ENCODE data around the gene GRK7. TPM values are rescaled to one million over a fixed set of nuclear protein-coding genes. Genes with fewer than 3 reads are reported as not detected.

GRK7 gene
- total RNA-seq, 4 donors from 2014 or later, result not detected

GRCh38 chr3:141724186-141724585, 39.0 kb upstream of the GRK7 start:
- no peaks in the 10 kb centered on the region for H3K27me3 ChIP-seq
- no peaks in the 10 kb centered on the region for H3K36me3 ChIP-seq
- no peaks in the 10 kb centered on the region for H3K9me3 ChIP-seq
- no peak overlapping the region for H3K27ac ChIP-seq
- no peaks in the 10 kb centered on the region for H3K4me1 ChIP-seq
- DNase-seq, result no peak
- no peak overlapping the region for H3K4me3 ChIP-seq
- TF ChIP-seq POLR2A (IDR thresholded peaks at IDR 0.05), result no peak
- TF ChIP-seq, protein P1, sequence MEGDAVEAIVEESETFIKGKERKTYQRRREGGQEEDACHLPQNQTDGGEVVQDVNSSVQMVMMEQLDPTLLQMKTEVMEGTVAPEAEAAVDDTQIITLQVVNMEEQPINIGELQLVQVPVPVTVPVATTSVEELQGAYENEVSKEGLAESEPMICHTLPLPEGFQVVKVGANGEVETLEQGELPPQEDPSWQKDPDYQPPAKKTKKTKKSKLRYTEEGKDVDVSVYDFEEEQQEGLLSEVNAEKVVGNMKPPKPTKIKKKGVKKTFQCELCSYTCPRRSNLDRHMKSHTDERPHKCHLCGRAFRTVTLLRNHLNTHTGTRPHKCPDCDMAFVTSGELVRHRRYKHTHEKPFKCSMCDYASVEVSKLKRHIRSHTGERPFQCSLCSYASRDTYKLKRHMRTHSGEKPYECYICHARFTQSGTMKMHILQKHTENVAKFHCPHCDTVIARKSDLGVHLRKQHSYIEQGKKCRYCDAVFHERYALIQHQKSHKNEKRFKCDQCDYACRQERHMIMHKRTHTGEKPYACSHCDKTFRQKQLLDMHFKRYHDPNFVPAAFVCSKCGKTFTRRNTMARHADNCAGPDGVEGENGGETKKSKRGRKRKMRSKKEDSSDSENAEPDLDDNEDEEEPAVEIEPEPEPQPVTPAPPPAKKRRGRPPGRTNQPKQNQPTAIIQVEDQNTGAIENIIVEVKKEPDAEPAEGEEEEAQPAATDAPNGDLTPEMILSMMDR (IDR thresholded peaks at IDR 0.05), result no peak

DNA sequence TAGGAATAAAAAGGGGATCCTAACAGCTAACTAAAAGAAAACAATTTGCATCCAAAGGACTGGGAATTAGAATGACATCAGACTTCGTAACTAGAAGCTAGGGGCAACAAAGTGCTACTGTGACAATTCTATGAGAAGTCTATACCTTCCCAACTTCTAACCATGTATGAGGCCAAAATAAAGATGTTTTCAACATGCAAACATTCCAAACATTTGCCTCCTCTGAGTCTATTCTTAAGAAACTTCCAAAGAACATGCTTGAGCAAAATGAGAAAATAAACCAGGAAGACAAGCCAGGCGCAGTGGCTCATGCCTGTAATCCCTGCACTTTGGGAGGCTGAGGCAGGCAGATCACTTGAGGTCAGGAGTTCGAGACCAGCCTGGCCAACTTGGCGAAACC, 38.2 kb upstream of the GRK7 start:
- DNase-seq, result no peak
- H3K9me3 ChIP-seq, result no peaks in the 10 kb centered on the region
- H3K27ac ChIP-seq, result no peak overlapping the region
- H3K27me3 ChIP-seq, result no peaks in the 10 kb centered on the region
- H3K36me3 ChIP-seq, result no peaks in the 10 kb centered on the region
- no peaks in the 10 kb centered on the region for H3K4me1 ChIP-seq
- TF ChIP-seq, protein P1 (IDR thresholded peaks at IDR 0.05), result no peak
- no peak for TF ChIP-seq POLR2A (IDR thresholded peaks at IDR 0.05)
- no peak overlapping the region for H3K4me3 ChIP-seq

DNA sequence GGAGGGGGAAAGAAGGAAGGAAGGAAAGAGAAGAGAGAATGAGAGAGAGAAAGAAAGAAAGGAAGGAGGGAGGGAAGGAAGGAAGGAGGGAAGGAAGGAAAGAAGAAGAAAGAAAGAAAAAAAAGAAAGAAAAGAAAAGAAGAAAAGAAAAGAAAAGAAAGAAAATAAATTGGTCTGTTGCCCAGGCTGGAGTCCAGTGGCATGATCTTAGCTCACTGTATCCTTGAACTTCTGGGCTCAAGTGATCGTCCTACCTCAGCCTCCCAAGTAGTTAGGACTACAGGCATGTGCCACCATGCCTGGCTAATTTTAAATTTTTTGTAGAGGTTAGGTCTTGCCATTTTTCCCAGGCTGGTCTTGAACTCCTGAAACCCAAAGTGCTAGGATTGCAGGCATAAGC, 36.7 kb upstream of the GRK7 start:
- no peak for DNase-seq
- Histone ChIP-seq H3K27ac (no peak overlapping the region), H3K9me3 (no peaks in the 10 kb centered on the region), H3K4me1 (no peaks in the 10 kb centered on the region), H3K36me3 (no peaks in the 10 kb centered on the region), H3K27me3 (no peaks in the 10 kb centered on the region), H3K4me3 (no peak overlapping the region)
- TF ChIP-seq, protein P1 (IDR thresholded peaks at IDR 0.05), result no peak
- TF ChIP-seq POLR2A (IDR thresholded peaks at IDR 0.05), result no peak

- Histone ChIP-seq H3K27ac (no peak overlapping the region), H3K4me1 (no peaks in the 10 kb centered on the region), H3K36me3 (no peaks in the 10 kb centered on the region), H3K27me3 (no peaks in the 10 kb centered on the region), H3K9me3 (no peaks in the 10 kb centered on the region), H3K4me3 (no peak overlapping the region)
- TF ChIP-seq, protein P1 (IDR thresholded peaks at IDR 0.05), result no peak
- TF ChIP-seq POLR2A (IDR thresholded peaks at IDR 0.05), result no peak
- no peak for DNase-seq
Measured at GRCh38 chr3:141728355-141728892, 34.8 kb upstream of the GRK7 start.

GRCh38 chr3:141729240-141729639, 34.0 kb upstream of the GRK7 start:
- no peaks in the 10 kb centered on the region for H3K4me1 ChIP-seq
- no peaks in the 10 kb centered on the region for H3K9me3 ChIP-seq
- TF ChIP-seq, protein P1 (IDR thresholded peaks at IDR 0.05), result no peak
- no peak for TF ChIP-seq POLR2A (IDR thresholded peaks at IDR 0.05)
- no peak overlapping the region for H3K27ac ChIP-seq
- H3K27me3 ChIP-seq, result no peaks in the 10 kb centered on the region
- H3K36me3 ChIP-seq, result no peaks in the 10 kb centered on the region
- no peak overlapping the region for H3K4me3 ChIP-seq
- no peak for DNase-seq

DNA sequence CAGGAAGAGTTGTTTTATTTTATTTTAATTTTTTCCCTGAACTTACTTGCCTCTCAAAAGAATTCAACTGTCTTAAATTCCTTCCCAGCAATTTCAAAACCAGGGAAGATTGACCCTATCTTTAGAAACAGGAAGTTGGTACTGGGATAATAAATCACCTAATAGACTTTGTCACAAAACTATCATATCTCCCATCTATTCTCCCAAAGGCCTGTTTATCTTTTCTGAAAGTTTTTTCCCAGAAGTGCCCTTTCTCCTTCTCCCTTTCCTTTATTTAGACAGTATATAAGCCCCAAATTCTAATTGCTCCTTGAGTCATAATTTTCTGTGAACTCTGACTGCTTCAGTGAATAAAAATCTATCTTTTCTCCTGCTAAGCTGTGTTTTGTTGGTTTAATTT, 28.0 kb upstream of the GRK7 start:
- peaks cover 0 to 9% (median 0%) of the 10 kb centered on the region in 4 donors for H3K4me1 ChIP-seq
- no peaks in the 10 kb centered on the region for H3K27me3 ChIP-seq
- H3K36me3 ChIP-seq, result no peaks in the 10 kb centered on the region
- H3K9me3 ChIP-seq, result no peaks in the 10 kb centered on the region
- H3K4me3 ChIP-seq, result no peak overlapping the region
- DNase-seq, result no peak
- no peak overlapping the region for H3K27ac ChIP-seq
- TF ChIP-seq, protein P1 (IDR thresholded peaks at IDR 0.05), result no peak
- no peak for TF ChIP-seq POLR2A (IDR thresholded peaks at IDR 0.05)

All from Peyer's patch (tissue), 4 donors.